WTC11 (cell line): ENCODE data around the gene MAP1S. TPM values are rescaled to one million over a fixed set of nuclear protein-coding genes. Genes with fewer than 3 reads are reported as not detected.

Experiments used
- CREB1 ChIP-seq: sonication (generic); formaldehyde crosslinking; IDR thresholded peaks from 2 replicates; pipeline ENCODE4 v1.8.0; 2023; ENCODE audit warnings: mild to moderate bottlenecking, missing genetic modification reagents
- ELF4 ChIP-seq: sonication (generic); formaldehyde crosslinking; IDR thresholded peaks from 2 replicates; pipeline ENCODE4 v1.8.1; 2022; ENCODE audit warnings: low read depth, mild to moderate bottlenecking, moderate library complexity, missing genetic modification reagents
- ESRRA ChIP-seq: sonication (generic); formaldehyde crosslinking; IDR thresholded peaks from 2 replicates; pipeline ENCODE4 v1.8.1; 2022; ENCODE audit warnings: mild to moderate bottlenecking, missing genetic modification reagents, borderline replicate concordance
- ETV6 ChIP-seq: sonication (generic); formaldehyde crosslinking; IDR thresholded peaks from 2 replicates; pipeline ENCODE4 v1.8.1; 2022; ENCODE audit warnings: mild to moderate bottlenecking, missing genetic modification reagents
- FOXK1 ChIP-seq: sonication (generic); formaldehyde crosslinking; IDR thresholded peaks from 2 replicates; pipeline ENCODE4 v1.8.0; 2022; ENCODE audit warnings: mild to moderate bottlenecking, moderate library complexity, missing genetic modification reagents
- GABPB1 ChIP-seq: sonication (generic); formaldehyde crosslinking; IDR thresholded peaks from 2 replicates; pipeline ENCODE4 v1.8.1; 2023; ENCODE audit warnings: mild to moderate bottlenecking, missing genetic modification reagents
- MYBL2 ChIP-seq: sonication (generic); formaldehyde crosslinking; IDR thresholded peaks from 2 replicates; pipeline ENCODE4 v1.8.1; 2023; ENCODE audit warnings: mild to moderate bottlenecking, moderate library complexity, missing genetic modification reagents
- NFE2L1 ChIP-seq: sonication (generic); formaldehyde crosslinking; IDR thresholded peaks from 2 replicates; pipeline ENCODE4 v1.8.1; 2023; ENCODE audit warnings: missing genetic modification reagents
- RORB ChIP-seq: fragments of 250-450 bp; sonication (Bioruptor Pico); IDR thresholded peaks from 2 replicates; pipeline ENCODE4 v1.9.0; 2021; ENCODE audit warnings: mild to moderate bottlenecking
- TEAD4 ChIP-seq: sonication (generic); formaldehyde crosslinking; IDR thresholded peaks from 2 replicates; pipeline ENCODE4 v1.8.0; 2022; ENCODE audit warnings: mild to moderate bottlenecking, missing genetic modification reagents
- ZNF138 ChIP-seq: sonication (generic); formaldehyde crosslinking; conservative IDR thresholded peaks from 2 replicates; pipeline ENCODE4 v1.8.1; 2022; ENCODE audit warnings: mild to moderate bottlenecking, moderate library complexity, missing genetic modification reagents
- ZNF232 ChIP-seq: sonication (generic); formaldehyde crosslinking; IDR thresholded peaks from 2 replicates; pipeline ENCODE4 v1.8.0; 2022; ENCODE audit warnings: mild to moderate bottlenecking, missing genetic modification reagents
- ZNF263 ChIP-seq: sonication (generic); formaldehyde crosslinking; IDR thresholded peaks from 2 replicates; pipeline ENCODE4 v1.8.1; 2022; ENCODE audit warnings: low read depth, mild to moderate bottlenecking, moderate library complexity, missing genetic modification reagents
- total RNA-seq: library from RNA; stranded (reverse); gene quantifications from 3 replicates; pipeline ENCODE4 v1.2.3, GENCODE V29; 2021
- TF ChIP-seq, protein P1 (sequence below): sonication (generic); formaldehyde crosslinking; IDR thresholded peaks from 2 replicates; pipeline ENCODE4 v1.8.1; 2023; ENCODE audit warnings: mild to moderate bottlenecking, missing genetic modification reagents, borderline replicate concordance
- TF ChIP-seq, protein P2 (sequence below): sonication (generic); formaldehyde crosslinking; IDR thresholded peaks from 2 replicates; pipeline ENCODE4 v1.8.1; 2022; ENCODE audit warnings: low read depth, mild to moderate bottlenecking, moderate library complexity, missing genetic modification reagents, borderline replicate concordance
- TF ChIP-seq, protein P3 (sequence below): fragments of 250-450 bp; sonication (Bioruptor Pico); conservative IDR thresholded peaks from 2 replicates; pipeline ENCODE4 v1.9.0; 2021; ENCODE audit warnings: mild to moderate bottlenecking
- TF ChIP-seq, protein P4 (sequence below): sonication (generic); formaldehyde crosslinking; IDR thresholded peaks from 2 replicates; pipeline ENCODE4 v1.8.0; 2023; ENCODE audit warnings: missing genetic modification reagents
- TF ChIP-seq, protein P5 (sequence below): sonication (generic); formaldehyde crosslinking; IDR thresholded peaks from 2 replicates; pipeline ENCODE4 v1.8.0; 2022; ENCODE audit warnings: mild to moderate bottlenecking, missing genetic modification reagents
- TF ChIP-seq, protein P6 (sequence below): sonication (generic); formaldehyde crosslinking; IDR thresholded peaks from 2 replicates; pipeline ENCODE4 v1.8.0; 2022; ENCODE audit warnings: mild to moderate bottlenecking, missing genetic modification reagents
- TF ChIP-seq, protein P7 (sequence below): sonication (generic); formaldehyde crosslinking; IDR thresholded peaks from 2 replicates; pipeline ENCODE4 v1.8.0; 2023; ENCODE audit warnings: mild to moderate bottlenecking, missing genetic modification reagents
- TF ChIP-seq, protein P8 (sequence below): fragments of 200-600 bp; IDR thresholded peaks from 2 replicates; pipeline ENCODE4 v1.8.0; 2022; ENCODE audit warnings: antibody characterized with exemption
- TF ChIP-seq, protein P9 (sequence below): fragments of 250-450 bp; sonication (Bioruptor Pico); IDR thresholded peaks from 2 replicates; pipeline ENCODE4 v1.9.0; 2021; ENCODE audit warnings: mild to moderate bottlenecking

Gene MAP1S
- total RNA-seq, 1 experiment from 2014 or later: 120 TPM

DNA sequence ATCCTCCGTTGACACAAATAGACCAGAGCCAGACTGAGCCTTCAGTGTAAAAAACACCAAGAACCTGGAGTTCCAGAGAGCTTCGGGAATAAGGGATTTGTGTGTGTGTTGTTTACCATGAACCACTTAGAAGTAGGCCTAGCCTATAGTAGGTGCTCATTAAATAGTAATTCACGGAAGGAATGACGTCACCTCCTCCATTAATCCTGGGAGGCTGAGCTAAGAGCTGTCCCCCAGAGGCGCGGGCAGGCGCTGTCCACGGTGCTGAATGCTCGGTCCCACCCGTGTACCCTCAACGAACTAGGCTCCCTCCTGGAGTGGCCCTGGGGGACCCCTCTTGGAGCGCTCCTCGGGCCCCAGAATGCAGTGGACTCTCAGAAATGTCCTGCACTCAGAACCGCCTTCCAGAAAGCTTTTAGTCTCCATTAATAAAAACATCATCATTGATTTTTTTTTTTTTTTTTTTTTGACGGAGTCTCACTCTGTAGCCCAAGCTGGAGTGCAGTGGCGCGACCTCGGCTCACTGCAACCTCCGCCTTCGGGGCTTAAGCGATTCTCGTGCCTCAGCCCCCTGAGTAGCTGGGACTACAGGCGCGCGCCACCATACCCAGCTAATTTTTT, 37.7 kb upstream of the MAP1S start (continued):
- TF ChIP-seq, protein P1, sequence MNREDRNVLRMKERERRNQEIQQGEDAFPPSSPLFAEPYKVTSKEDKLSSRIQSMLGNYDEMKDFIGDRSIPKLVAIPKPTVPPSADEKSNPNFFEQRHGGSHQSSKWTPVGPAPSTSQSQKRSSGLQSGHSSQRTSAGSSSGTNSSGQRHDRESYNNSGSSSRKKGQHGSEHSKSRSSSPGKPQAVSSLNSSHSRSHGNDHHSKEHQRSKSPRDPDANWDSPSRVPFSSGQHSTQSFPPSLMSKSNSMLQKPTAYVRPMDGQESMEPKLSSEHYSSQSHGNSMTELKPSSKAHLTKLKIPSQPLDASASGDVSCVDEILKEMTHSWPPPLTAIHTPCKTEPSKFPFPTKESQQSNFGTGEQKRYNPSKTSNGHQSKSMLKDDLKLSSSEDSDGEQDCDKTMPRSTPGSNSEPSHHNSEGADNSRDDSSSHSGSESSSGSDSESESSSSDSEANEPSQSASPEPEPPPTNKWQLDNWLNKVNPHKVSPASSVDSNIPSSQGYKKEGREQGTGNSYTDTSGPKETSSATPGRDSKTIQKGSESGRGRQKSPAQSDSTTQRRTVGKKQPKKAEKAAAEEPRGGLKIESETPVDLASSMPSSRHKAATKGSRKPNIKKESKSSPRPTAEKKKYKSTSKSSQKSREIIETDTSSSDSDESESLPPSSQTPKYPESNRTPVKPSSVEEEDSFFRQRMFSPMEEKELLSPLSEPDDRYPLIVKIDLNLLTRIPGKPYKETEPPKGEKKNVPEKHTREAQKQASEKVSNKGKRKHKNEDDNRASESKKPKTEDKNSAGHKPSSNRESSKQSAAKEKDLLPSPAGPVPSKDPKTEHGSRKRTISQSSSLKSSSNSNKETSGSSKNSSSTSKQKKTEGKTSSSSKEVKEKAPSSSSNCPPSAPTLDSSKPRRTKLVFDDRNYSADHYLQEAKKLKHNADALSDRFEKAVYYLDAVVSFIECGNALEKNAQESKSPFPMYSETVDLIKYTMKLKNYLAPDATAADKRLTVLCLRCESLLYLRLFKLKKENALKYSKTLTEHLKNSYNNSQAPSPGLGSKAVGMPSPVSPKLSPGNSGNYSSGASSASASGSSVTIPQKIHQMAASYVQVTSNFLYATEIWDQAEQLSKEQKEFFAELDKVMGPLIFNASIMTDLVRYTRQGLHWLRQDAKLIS (CRISPR knock-in tag): no peak
- TF ChIP-seq, protein P2, sequence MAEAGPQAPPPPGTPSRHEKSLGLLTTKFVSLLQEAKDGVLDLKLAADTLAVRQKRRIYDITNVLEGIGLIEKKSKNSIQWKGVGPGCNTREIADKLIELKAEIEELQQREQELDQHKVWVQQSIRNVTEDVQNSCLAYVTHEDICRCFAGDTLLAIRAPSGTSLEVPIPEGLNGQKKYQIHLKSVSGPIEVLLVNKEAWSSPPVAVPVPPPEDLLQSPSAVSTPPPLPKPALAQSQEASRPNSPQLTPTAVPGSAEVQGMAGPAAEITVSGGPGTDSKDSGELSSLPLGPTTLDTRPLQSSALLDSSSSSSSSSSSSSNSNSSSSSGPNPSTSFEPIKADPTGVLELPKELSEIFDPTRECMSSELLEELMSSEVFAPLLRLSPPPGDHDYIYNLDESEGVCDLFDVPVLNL (CRISPR knock-in tag): no peak
- TF ChIP-seq CREB1 (CRISPR knock-in tag) (no peak), RORB (CRISPR knock-in tag) (no peak), FOXK1 (peak; percentile 36; the same call in 1 of the 2 replicates), ETV6 (CRISPR knock-in tag) (no peak), ZNF138 (CRISPR knock-in tag) (no peak), ZNF232 (CRISPR knock-in tag) (no peak), ZNF263 (CRISPR knock-in tag) (no peak), TEAD4 (CRISPR knock-in tag) (0 out of 2 replicates have a peak, but pooled peaks have one; percentile 36), GABPB1 (CRISPR knock-in tag) (no peak), MYBL2 (CRISPR knock-in tag) (no peak), ESRRA (CRISPR knock-in tag) (no peak), NFE2L1 (no peak), ELF4 (CRISPR knock-in tag) (no peak)
- TF ChIP-seq, protein P3, sequence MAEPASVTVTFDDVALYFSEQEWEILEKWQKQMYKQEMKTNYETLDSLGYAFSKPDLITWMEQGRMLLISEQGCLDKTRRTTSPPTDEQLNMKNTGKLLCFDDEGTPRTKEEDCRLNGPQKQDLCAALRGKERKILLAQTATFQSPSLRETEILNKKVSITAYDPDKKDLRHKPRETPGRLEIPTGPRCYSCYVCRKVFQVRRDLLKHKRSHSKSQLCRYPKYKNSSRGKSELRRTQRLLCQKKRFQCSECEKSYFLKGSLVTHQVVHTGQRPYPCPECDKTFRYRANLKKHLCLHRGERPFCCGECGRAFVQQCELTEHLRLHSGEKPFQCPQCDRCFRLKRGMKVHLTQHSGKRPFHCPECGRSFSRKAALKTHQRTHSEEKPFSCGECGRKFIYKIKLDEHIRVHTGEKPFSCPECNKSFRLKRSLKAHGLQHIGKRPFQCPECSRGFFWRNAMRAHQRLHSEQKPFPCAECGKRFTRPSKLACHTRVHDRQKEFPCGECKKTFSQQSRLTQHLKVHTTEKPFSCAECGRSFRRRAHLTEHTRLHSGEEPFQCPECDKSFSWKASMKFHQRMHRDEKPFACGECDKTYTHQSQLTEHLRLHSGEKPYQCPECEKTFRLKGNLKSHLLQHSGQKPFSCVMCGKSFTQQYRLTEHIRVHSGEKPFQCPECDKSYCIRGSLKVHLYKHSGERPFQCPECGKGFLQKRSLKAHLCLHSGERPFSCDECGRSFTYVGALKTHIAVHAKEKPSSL (CRISPR knock-in tag): no peak
- TF ChIP-seq, protein P4, sequence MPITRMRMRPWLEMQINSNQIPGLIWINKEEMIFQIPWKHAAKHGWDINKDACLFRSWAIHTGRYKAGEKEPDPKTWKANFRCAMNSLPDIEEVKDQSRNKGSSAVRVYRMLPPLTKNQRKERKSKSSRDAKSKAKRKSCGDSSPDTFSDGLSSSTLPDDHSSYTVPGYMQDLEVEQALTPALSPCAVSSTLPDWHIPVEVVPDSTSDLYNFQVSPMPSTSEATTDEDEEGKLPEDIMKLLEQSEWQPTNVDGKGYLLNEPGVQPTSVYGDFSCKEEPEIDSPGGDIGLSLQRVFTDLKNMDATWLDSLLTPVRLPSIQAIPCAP (CRISPR knock-in tag): no peak
- TF ChIP-seq, protein P5, sequence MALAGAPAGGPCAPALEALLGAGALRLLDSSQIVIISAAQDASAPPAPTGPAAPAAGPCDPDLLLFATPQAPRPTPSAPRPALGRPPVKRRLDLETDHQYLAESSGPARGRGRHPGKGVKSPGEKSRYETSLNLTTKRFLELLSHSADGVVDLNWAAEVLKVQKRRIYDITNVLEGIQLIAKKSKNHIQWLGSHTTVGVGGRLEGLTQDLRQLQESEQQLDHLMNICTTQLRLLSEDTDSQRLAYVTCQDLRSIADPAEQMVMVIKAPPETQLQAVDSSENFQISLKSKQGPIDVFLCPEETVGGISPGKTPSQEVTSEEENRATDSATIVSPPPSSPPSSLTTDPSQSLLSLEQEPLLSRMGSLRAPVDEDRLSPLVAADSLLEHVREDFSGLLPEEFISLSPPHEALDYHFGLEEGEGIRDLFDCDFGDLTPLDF (CRISPR knock-in tag): no peak
- TF ChIP-seq, protein P6, sequence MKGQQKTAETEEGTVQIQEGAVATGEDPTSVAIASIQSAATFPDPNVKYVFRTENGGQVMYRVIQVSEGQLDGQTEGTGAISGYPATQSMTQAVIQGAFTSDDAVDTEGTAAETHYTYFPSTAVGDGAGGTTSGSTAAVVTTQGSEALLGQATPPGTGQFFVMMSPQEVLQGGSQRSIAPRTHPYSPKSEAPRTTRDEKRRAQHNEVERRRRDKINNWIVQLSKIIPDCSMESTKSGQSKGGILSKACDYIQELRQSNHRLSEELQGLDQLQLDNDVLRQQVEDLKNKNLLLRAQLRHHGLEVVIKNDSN (CRISPR knock-in tag): peak; percentile 67; the same call in 1 of the 2 replicates
- TF ChIP-seq, protein P7, sequence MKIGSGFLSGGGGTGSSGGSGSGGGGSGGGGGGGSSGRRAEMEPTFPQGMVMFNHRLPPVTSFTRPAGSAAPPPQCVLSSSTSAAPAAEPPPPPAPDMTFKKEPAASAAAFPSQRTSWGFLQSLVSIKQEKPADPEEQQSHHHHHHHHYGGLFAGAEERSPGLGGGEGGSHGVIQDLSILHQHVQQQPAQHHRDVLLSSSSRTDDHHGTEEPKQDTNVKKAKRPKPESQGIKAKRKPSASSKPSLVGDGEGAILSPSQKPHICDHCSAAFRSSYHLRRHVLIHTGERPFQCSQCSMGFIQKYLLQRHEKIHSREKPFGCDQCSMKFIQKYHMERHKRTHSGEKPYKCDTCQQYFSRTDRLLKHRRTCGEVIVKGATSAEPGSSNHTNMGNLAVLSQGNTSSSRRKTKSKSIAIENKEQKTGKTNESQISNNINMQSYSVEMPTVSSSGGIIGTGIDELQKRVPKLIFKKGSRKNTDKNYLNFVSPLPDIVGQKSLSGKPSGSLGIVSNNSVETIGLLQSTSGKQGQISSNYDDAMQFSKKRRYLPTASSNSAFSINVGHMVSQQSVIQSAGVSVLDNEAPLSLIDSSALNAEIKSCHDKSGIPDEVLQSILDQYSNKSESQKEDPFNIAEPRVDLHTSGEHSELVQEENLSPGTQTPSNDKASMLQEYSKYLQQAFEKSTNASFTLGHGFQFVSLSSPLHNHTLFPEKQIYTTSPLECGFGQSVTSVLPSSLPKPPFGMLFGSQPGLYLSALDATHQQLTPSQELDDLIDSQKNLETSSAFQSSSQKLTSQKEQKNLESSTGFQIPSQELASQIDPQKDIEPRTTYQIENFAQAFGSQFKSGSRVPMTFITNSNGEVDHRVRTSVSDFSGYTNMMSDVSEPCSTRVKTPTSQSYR (CRISPR knock-in tag): 0 out of 2 replicates have a peak, but pooled peaks have one; percentile 42
- TF ChIP-seq, protein P8, sequence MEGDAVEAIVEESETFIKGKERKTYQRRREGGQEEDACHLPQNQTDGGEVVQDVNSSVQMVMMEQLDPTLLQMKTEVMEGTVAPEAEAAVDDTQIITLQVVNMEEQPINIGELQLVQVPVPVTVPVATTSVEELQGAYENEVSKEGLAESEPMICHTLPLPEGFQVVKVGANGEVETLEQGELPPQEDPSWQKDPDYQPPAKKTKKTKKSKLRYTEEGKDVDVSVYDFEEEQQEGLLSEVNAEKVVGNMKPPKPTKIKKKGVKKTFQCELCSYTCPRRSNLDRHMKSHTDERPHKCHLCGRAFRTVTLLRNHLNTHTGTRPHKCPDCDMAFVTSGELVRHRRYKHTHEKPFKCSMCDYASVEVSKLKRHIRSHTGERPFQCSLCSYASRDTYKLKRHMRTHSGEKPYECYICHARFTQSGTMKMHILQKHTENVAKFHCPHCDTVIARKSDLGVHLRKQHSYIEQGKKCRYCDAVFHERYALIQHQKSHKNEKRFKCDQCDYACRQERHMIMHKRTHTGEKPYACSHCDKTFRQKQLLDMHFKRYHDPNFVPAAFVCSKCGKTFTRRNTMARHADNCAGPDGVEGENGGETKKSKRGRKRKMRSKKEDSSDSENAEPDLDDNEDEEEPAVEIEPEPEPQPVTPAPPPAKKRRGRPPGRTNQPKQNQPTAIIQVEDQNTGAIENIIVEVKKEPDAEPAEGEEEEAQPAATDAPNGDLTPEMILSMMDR: no peak
- TF ChIP-seq, protein P9, sequence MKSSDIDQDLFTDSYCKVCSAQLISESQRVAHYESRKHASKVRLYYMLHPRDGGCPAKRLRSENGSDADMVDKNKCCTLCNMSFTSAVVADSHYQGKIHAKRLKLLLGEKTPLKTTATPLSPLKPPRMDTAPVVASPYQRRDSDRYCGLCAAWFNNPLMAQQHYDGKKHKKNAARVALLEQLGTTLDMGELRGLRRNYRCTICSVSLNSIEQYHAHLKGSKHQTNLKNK (CRISPR knock-in tag): no peak
